ENCODE measurements around the gene CYP26C1. TPM values are rescaled to one million over a fixed set of nuclear protein-coding genes. Genes with fewer than 3 reads are reported as not detected.

CYP26C1 gene
- total and polyA plus RNA-seq, 2 of the 13 experiments (the other 11 are each of a cell fraction or from before 2014, with no cell fraction given) = 0.02 TPM; not detected in 1

GRCh38 chr10:93071674-93072224 lies 11.2 kb downstream of the CYP26C1 start (continued):
- peak; percentile 86 for TF ChIP-seq TBL1XR1 (IDR thresholded peaks at IDR 0.05; ENCODE audit: borderline replicate concordance, low read length, partially characterized antibody)
- TF ChIP-seq EZH2 (conservative IDR thresholded peaks at IDR 0.05; ENCODE audit: low read depth, low read length) = no peak
- peak; percentile 57; the same call in 1 of the 2 replicates for TF ChIP-seq GABPB1 (CRISPR knock-in tag; IDR thresholded peaks at IDR 0.05)
- no peak for TF ChIP-seq ZNF761 (CRISPR knock-in tag; conservative IDR thresholded peaks at IDR 0.05)
- no peak for TF ChIP-seq ZNF512 (CRISPR knock-in tag; IDR thresholded peaks at IDR 0.05)
- 0 out of 2 replicates have a peak, but pooled peaks have one; percentile 25 for TF ChIP-seq DMAP1 (CRISPR knock-in tag; IDR thresholded peaks at IDR 0.05)
- peak; percentile 83 for TF ChIP-seq ZMYM4 (CRISPR knock-in tag; IDR thresholded peaks at IDR 0.05)
- no peak for TF ChIP-seq ZSCAN30 (CRISPR knock-in tag; IDR thresholded peaks at IDR 0.05)
- no peak for TF ChIP-seq STAT5B (CRISPR knock-in tag; IDR thresholded peaks at IDR 0.05)

GRCh38 chr10:93072225-93072712 lies 11.7 kb downstream of the CYP26C1 start:
- Histone ChIP-seq H3K4me3 (replicated peaks in 1 of 3; ENCODE audit: insufficient read depth in 1 of 3, low read depth in 2 of 3, low read length in 3 of 3) (peak overlapping the region; percentile 56 to 77 (median 58)), H4K20me1 (ENCODE audit: insufficient read depth, low read length) (no peaks in the 10 kb centered on the region), H3K4me1 (ENCODE audit: insufficient read depth, low read length) (peaks cover 29% of the 10 kb centered on the region), H3K9ac (ENCODE audit: insufficient read depth, low read depth, low read length) (0 out of 2 replicates have a peak overlapping the region, but pooled peaks have one; percentile 8), H3K79me2 (ENCODE audit: insufficient read depth, low read length) (no peaks in the 10 kb centered on the region), H3K27me3 (ENCODE audit: control insufficient read depth in 1 of 2, insufficient read depth in 2 of 2, low read length in 2 of 2) (peaks cover 11 to 56% of the 10 kb centered on the region in 2 experiments), H3K36me3 (replicated peaks in 1 of 2; ENCODE audit: control insufficient read depth in 1 of 2, insufficient read depth in 2 of 2, low read length in 2 of 2) (no peaks in the 10 kb centered on the region), H3K27ac (ENCODE audit: extremely low read length, insufficient read depth, low read length) (no peak overlapping the region), H2AFZ (ENCODE audit: low read length) (no peak overlapping the region), H3K9me3 (ENCODE audit: low read length) (no peaks in the 10 kb centered on the region), H3K4me2 (ENCODE audit: low read depth, low read length) (peak overlapping the region; percentile 89)
- no peak for FAIRE-seq
- DNase-seq (ENCODE audit: low spot score) = no peak
- BruUV-seq (replicated peaks) = no TSS peak
- WGBS (ENCODE audit: low lambda C conversion rate) = 0% methylated on average over 3 of the region's 27 CpGs
- ChIA-PET CTCF (ENCODE audit: low intra/inter-chr PET ratio, low total read pairs) (no interaction called here), POLR2A (no interaction called here)
- ATAC-seq = peak; percentile 56
- in situ Hi-C loops (cut with HindIII; ENCODE audit: extremely low pct_ligation_motif_present, low pct_unique_long_range_greater_than_20kb) = loop anchor here (10.0 kb wide), 1 partner anchor 223 kb away; no protein-coding TSS in a partner anchor
- intact Hi-C loops (cut with micrococcal nuclease; ENCODE audit: unreplicated experiment) = loop anchor here (5.0 to 10.0 kb wide), 2 partner anchors 187 to 285 kb away; no protein-coding TSS in a partner anchor
- TF ChIP-seq SNAPC4 (CRISPR knock-in tag; IDR thresholded peaks at IDR 0.05) (no peak), BATF2 (CRISPR knock-in tag; IDR thresholded peaks at IDR 0.05) (no peak), MYPOP (CRISPR knock-in tag; IDR thresholded peaks at IDR 0.05) (peak; percentile 13; the same call in 1 of the 2 replicates), NCOA2 (CRISPR knock-in tag; IDR thresholded peaks at IDR 0.05) (no peak), ZNF563 (CRISPR knock-in tag; IDR thresholded peaks at IDR 0.05) (no peak)
